HepG2 (cell line): Measurements from ENCODE around the gene PPP1R13L. TPM values are rescaled to one million over a fixed set of nuclear protein-coding genes. Genes with fewer than 3 reads are reported as not detected.
A peak's percentile ranks its signal among the peaks of the same experiment; 100 is the strongest.

Source experiments
- GABPA ChIP-seq, 2 experiments: IDR thresholded peaks; 2 replicates each; pipeline ENCODE4 v1.6.1; 2011 to 2016; ENCODE audit warnings: low read depth in 2 of 2, low read length in 1 of 2, missing biosample characterization in 1 of 2, missing genetic modification characterization in 1 of 2
- HMGXB3 ChIP-seq: sonication (generic); formaldehyde crosslinking; IDR thresholded peaks from 2 replicates; pipeline ENCODE4 v1.4.0; 2020; ENCODE audit warnings: missing genetic modification reagents, borderline replicate concordance
- HNF4A ChIP-seq: sonication (generic); formaldehyde crosslinking; IDR thresholded peaks from 2 replicates; pipeline ENCODE4 v1.4.0; 2020; ENCODE audit warnings: missing genetic modification reagents
- NFIB ChIP-seq: sonication (generic); formaldehyde crosslinking; IDR thresholded peaks from 2 replicates; pipeline ENCODE4 v1.9.0; 2021; ENCODE audit warnings: missing genetic modification reagents, mild to moderate bottlenecking, borderline replicate concordance
- NFRKB ChIP-seq: fragments of 450-650 bp; IDR thresholded peaks from 2 replicates; pipeline ENCODE4 v1.6.1; 2017
- NRL ChIP-seq: sonication (generic); formaldehyde crosslinking; IDR thresholded peaks from 2 replicates; pipeline ENCODE4 v1.5.0; 2020; ENCODE audit warnings: missing genetic modification reagents, mild to moderate bottlenecking, moderate library complexity, borderline replicate concordance
- SOX6 ChIP-seq, 2 experiments: fragments of 450-650 bp in 1 of 2; sonication (generic) in 1 of 2; formaldehyde crosslinking in 1 of 2; IDR thresholded peaks; 2 replicates each; pipeline versions ENCODE4 v1.4.0 to v1.6.1; 2017 to 2020; ENCODE audit warnings: antibody characterized with exemption in 1 of 2, mild to moderate bottlenecking in 1 of 2, missing genetic modification reagents in 1 of 2
- ZBTB38 ChIP-seq: sonication (generic); formaldehyde crosslinking; IDR thresholded peaks from 2 replicates; pipeline ENCODE4 v1.5.1; 2020; ENCODE audit warnings: mild to moderate bottlenecking, missing genetic modification reagents
- ZFP36L1 ChIP-seq: sonication (generic); formaldehyde crosslinking; IDR thresholded peaks from 2 replicates; pipeline ENCODE4 v1.8.0; 2022; ENCODE audit warnings: mild to moderate bottlenecking, missing genetic modification reagents, moderate library complexity
- ZNF605 ChIP-seq: sonication (generic); formaldehyde crosslinking; IDR thresholded peaks from 2 replicates; pipeline ENCODE4 v1.8.0; 2022; ENCODE audit warnings: mild to moderate bottlenecking, missing genetic modification reagents
- polyA plus RNA-seq, 8 experiments: library from polyadenylated mRNA; depleted of rRNA in 3 of 8; stranded (reverse) in 7 of 8; unstranded in 1 of 8; fragments of >200 nt; fragmentation: Illumina TruSeq in 4 of 8; extraction: Trizol in 4 of 8; gene quantifications; 2 replicates each; pipeline versions ENCODE4 v1.2.1 to v1.2.3, GENCODE V29; 2011 to 2016; ENCODE audit warnings: low read depth in 4 of 8, missing spikeins in 1 of 8, mixed read lengths in 1 of 8; ENCODE audit not compliant: insufficient read depth in 1 of 8
- total RNA-seq, 5 experiments: library from RNA; depleted of rRNA; stranded (reverse); fragments of >200 nt; fragmentation: Illumina TruSeq; extraction: Trizol; gene quantifications; 2 replicates each; pipeline ENCODE4 v1.2.3, GENCODE V29; 2016; ENCODE audit warnings: low read depth in 1 of 5
- TF ChIP-seq, protein P1 (sequence below): sonication (generic); formaldehyde crosslinking; IDR thresholded peaks from 2 replicates; pipeline ENCODE4 v1.4.0; 2020; ENCODE audit warnings: missing genetic modification reagents, low read depth, mild to moderate bottlenecking, borderline replicate concordance
- TF ChIP-seq, protein P2 (sequence below): IDR thresholded peaks from 2 replicates; pipeline ENCODE4 v1.6.1; 2012; ENCODE audit warnings: inconsistent platforms

PPP1R13L gene
- total and polyA plus RNA-seq, 2 of the 13 experiments (the other 11 are each of a cell fraction or from before 2014, with no cell fraction given), result 1.3 to 6.6 TPM

DNA sequence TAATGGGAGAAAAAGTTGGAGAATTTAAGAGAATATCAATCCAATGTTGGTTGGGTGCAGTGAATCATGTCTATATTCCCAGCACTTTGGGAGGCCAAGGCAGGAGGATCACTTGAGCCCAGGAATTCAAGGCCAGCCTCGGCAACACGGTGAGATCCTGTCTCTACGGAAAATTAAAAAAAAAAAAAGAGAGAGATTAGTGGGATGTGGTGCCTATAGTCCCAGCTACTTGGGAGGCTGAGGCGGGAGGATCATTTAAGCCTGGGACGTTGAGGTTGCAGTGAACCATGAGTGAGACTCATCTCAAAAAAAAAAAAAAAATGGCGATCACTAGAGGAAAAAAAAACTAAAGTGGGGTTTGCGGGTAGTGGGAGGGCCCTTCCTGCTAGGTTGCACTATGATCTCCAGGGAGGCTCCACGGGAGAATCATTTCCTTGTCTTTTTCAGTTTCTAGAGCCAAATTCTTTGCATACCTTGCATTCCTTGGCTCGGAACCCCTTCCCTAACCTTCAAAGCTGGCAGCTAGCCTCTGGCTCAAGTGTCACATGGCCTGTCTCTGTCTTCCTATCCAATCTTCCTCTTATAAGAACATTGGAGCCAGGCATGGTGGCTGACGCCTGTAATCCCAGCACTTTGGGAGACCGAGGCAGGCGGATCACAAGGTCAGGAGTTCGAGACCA lies 28.7 kb downstream of the PPP1R13L start (continued):
- TF ChIP-seq GABPA (IDR thresholded peaks at IDR 0.05; ENCODE audit: low read depth, low read length) (no peak), GABPA (CRISPR knock-in tag; IDR thresholded peaks at IDR 0.05; ENCODE audit: low read depth) (peak; percentile 20; the same call in 1 of the 2 replicates), ZNF605 (no peak), HNF4A (peak; percentile 60), NFRKB (no peak), NRL (CRISPR knock-in tag) (no peak), HMGXB3 (no peak), SOX6 (IDR thresholded peaks at IDR 0.05) (no peak), SOX6 (CRISPR knock-in tag; IDR thresholded peaks at IDR 0.05) (0 out of 2 replicates have a peak, but pooled peaks have one; percentile 4), ZFP36L1 (CRISPR knock-in tag) (no peak), ZBTB38 (peak; percentile 65; the same call in 1 of the 2 replicates), NFIB (CRISPR knock-in tag) (no peak)
- TF ChIP-seq, protein P1, sequence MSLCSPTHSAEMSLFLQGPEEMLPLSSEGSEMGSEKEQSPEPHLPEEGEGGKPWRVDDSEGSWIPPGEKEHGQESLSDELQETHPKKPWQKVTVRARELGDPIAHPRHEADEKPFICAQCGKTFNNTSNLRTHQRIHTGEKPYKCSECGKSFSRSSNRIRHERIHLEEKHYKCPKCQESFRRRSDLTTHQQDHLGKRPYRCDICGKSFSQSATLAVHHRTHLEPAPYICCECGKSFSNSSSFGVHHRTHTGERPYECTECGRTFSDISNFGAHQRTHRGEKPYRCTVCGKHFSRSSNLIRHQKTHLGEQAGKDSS (CRISPR knock-in tag), result no peak
- TF ChIP-seq, protein P2, sequence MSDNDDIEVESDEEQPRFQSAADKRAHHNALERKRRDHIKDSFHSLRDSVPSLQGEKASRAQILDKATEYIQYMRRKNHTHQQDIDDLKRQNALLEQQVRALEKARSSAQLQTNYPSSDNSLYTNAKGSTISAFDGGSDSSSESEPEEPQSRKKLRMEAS, result 0 out of 2 replicates have a peak, but pooled peaks have one; percentile 19
